WTC11 (cell line): ENCODE results near the gene PRIM1. TPM values are rescaled to one million over a fixed set of nuclear protein-coding genes. Genes with fewer than 3 reads are reported as not detected.

Experiments
- GABPB1 ChIP-seq: sonication (generic); formaldehyde crosslinking; IDR thresholded peaks from 2 replicates; pipeline ENCODE4 v1.8.1; 2023; ENCODE audit warnings: mild to moderate bottlenecking, missing genetic modification reagents
- HMGXB4 ChIP-seq: sonication (generic); formaldehyde crosslinking; IDR thresholded peaks from 2 replicates; pipeline ENCODE4 v1.8.1; 2023; ENCODE audit warnings: mild to moderate bottlenecking, moderate library complexity, missing genetic modification reagents
- MXD4 ChIP-seq: fragments of 250-450 bp; sonication (Bioruptor Pico); IDR thresholded peaks from 2 replicates; pipeline ENCODE4 v1.8.0; 2021; ENCODE audit warnings: mild to moderate bottlenecking, moderate library complexity, borderline replicate concordance
- SP1 ChIP-seq: sonication (generic); formaldehyde crosslinking; conservative IDR thresholded peaks from 2 replicates; pipeline ENCODE4 v1.8.1; 2022; ENCODE audit warnings: missing genetic modification reagents
- TP53 ChIP-seq: sonication (generic); formaldehyde crosslinking; IDR thresholded peaks from 2 replicates; pipeline ENCODE4 v1.8.1; 2023; ENCODE audit warnings: mild to moderate bottlenecking, missing genetic modification reagents
- ZBTB21 ChIP-seq: sonication (generic); formaldehyde crosslinking; IDR thresholded peaks from 2 replicates; pipeline ENCODE4 v1.8.1; 2023; ENCODE audit warnings: mild to moderate bottlenecking, missing genetic modification reagents, borderline replicate concordance
- ZNF219 ChIP-seq: sonication (generic); formaldehyde crosslinking; IDR thresholded peaks from 2 replicates; pipeline ENCODE4 v1.8.0; 2023; ENCODE audit warnings: missing genetic modification reagents, mild to moderate bottlenecking, borderline replicate concordance
- ZNF263 ChIP-seq: sonication (generic); formaldehyde crosslinking; IDR thresholded peaks from 2 replicates; pipeline ENCODE4 v1.8.1; 2022; ENCODE audit warnings: low read depth, mild to moderate bottlenecking, moderate library complexity, missing genetic modification reagents
- ZNF281 ChIP-seq: sonication (generic); formaldehyde crosslinking; IDR thresholded peaks from 2 replicates; pipeline ENCODE4 v1.8.0; 2023; ENCODE audit warnings: mild to moderate bottlenecking, missing genetic modification reagents
- ZNF423 ChIP-seq: fragments of 250-450 bp; sonication (Bioruptor Pico); IDR thresholded peaks from 2 replicates; pipeline ENCODE4 v2.1.2; 2022; ENCODE audit warnings: mild to moderate bottlenecking, moderate library complexity
- total RNA-seq: library from RNA; stranded (reverse); gene quantifications from 3 replicates; pipeline ENCODE4 v1.2.3, GENCODE V29; 2021
- TF ChIP-seq, protein P1 (sequence below): sonication (generic); formaldehyde crosslinking; conservative IDR thresholded peaks from 2 replicates; pipeline ENCODE4 v1.8.1; 2022; ENCODE audit warnings: mild to moderate bottlenecking, missing genetic modification reagents
- TF ChIP-seq, protein P2 (sequence below): fragments of 250-450 bp; sonication (Bioruptor Pico); conservative IDR thresholded peaks from 2 replicates; pipeline ENCODE4 v1.9.0; 2021; ENCODE audit warnings: mild to moderate bottlenecking
- TF ChIP-seq, protein P3 (sequence below): sonication (generic); formaldehyde crosslinking; IDR thresholded peaks from 2 replicates; pipeline ENCODE4 v1.8.0; 2023; ENCODE audit warnings: missing genetic modification reagents, mild to moderate bottlenecking, borderline replicate concordance

PRIM1 gene
- total RNA-seq, 1 experiment from 2014 or later, result 54.0 TPM

DNA sequence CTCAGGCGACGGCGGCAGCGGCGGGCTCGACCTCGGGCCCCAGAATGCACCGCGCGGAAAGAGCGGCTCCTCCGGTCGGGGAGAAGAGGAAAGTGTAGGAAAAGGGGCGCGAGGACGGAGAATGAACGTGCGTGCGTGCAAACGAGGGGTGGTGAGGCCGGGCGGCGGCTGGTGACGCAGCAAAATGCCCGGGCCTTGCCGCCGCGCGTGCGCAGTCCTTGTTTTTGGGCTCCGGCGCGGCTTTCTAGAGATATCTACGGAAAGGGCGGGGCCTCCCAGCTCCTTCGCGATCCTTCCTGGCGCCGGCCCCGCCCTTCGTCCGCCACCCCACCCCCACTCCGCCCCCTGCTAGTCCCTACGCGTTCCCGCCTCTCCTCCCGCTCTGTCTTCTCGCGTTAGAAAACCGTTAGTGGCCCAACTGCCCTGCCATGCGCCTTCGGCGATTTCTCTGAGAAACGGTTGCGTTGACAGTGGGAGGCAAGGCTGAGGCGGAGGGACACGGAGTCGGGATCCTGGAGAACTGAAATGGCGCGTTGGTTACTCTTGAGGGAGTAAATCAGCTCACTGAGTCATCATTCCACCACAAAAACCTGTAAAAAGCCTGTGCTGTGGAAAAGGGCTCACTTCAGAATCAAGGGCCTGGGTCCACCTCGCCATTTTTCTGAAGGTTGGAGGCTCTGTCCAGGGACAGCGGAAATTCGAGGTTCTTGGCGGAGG, 63.8 kb downstream of the PRIM1 start, which contains the start of gene PTGES3 (continued):
- peak; percentile 92 for TF ChIP-seq HMGXB4 (CRISPR knock-in tag)
- TF ChIP-seq, protein P1, sequence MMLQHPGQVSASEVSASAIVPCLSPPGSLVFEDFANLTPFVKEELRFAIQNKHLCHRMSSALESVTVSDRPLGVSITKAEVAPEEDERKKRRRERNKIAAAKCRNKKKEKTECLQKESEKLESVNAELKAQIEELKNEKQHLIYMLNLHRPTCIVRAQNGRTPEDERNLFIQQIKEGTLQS (CRISPR knock-in tag), result no peak
- no peak for TF ChIP-seq ZNF423 (CRISPR knock-in tag)
- TF ChIP-seq ZBTB21 (CRISPR knock-in tag), result 0 out of 2 replicates have a peak, but pooled peaks have one; percentile 70
- TF ChIP-seq GABPB1, result peak; percentile 87
- TF ChIP-seq ZNF281 (CRISPR knock-in tag), result peak; percentile 88
- TF ChIP-seq ZNF219, result 0 out of 2 replicates have a peak, but pooled peaks have one; percentile 14
- TF ChIP-seq ZNF263, result 0 out of 2 replicates have a peak, but pooled peaks have one; percentile 12
- TF ChIP-seq MXD4 (CRISPR knock-in tag), result no peak
- TF ChIP-seq, protein P2, sequence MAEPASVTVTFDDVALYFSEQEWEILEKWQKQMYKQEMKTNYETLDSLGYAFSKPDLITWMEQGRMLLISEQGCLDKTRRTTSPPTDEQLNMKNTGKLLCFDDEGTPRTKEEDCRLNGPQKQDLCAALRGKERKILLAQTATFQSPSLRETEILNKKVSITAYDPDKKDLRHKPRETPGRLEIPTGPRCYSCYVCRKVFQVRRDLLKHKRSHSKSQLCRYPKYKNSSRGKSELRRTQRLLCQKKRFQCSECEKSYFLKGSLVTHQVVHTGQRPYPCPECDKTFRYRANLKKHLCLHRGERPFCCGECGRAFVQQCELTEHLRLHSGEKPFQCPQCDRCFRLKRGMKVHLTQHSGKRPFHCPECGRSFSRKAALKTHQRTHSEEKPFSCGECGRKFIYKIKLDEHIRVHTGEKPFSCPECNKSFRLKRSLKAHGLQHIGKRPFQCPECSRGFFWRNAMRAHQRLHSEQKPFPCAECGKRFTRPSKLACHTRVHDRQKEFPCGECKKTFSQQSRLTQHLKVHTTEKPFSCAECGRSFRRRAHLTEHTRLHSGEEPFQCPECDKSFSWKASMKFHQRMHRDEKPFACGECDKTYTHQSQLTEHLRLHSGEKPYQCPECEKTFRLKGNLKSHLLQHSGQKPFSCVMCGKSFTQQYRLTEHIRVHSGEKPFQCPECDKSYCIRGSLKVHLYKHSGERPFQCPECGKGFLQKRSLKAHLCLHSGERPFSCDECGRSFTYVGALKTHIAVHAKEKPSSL, result no peak
- TF ChIP-seq TP53 (CRISPR knock-in tag), result peak; percentile 88
- TF ChIP-seq, protein P3, sequence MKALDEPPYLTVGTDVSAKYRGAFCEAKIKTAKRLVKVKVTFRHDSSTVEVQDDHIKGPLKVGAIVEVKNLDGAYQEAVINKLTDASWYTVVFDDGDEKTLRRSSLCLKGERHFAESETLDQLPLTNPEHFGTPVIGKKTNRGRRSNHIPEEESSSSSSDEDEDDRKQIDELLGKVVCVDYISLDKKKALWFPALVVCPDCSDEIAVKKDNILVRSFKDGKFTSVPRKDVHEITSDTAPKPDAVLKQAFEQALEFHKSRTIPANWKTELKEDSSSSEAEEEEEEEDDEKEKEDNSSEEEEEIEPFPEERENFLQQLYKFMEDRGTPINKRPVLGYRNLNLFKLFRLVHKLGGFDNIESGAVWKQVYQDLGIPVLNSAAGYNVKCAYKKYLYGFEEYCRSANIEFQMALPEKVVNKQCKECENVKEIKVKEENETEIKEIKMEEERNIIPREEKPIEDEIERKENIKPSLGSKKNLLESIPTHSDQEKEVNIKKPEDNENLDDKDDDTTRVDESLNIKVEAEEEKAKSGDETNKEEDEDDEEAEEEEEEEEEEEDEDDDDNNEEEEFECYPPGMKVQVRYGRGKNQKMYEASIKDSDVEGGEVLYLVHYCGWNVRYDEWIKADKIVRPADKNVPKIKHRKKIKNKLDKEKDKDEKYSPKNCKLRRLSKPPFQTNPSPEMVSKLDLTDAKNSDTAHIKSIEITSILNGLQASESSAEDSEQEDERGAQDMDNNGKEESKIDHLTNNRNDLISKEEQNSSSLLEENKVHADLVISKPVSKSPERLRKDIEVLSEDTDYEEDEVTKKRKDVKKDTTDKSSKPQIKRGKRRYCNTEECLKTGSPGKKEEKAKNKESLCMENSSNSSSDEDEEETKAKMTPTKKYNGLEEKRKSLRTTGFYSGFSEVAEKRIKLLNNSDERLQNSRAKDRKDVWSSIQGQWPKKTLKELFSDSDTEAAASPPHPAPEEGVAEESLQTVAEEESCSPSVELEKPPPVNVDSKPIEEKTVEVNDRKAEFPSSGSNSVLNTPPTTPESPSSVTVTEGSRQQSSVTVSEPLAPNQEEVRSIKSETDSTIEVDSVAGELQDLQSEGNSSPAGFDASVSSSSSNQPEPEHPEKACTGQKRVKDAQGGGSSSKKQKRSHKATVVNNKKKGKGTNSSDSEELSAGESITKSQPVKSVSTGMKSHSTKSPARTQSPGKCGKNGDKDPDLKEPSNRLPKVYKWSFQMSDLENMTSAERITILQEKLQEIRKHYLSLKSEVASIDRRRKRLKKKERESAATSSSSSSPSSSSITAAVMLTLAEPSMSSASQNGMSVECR, result peak; percentile 68; the same call in 1 of the 2 replicates
- peak; percentile 76 for TF ChIP-seq SP1 (CRISPR knock-in tag)
- TF ChIP-seq, all 79 proteins: peak for 21
